Effector memory CD4-positive, alpha-beta T cell (primary cell): ENCODE results near the gene ACO1.

Source experiments
- DNase-seq, 3 donors: peaks; one replicate each; pipeline ENCODE4 v3.0.0-alpha.2; 2020
- H3K27ac ChIP-seq: 2 replicates; pipeline ENCODE4 v1.7.0; 2013; ENCODE audit warnings: mild to moderate bottlenecking, low read length, moderate library complexity; ENCODE audit not compliant: insufficient read depth, poor library complexity, severe bottlenecking
- H3K27me3 ChIP-seq: replicated peaks from 2 replicates; pipeline ENCODE4 v1.7.0; 2013; ENCODE audit warnings: mild to moderate bottlenecking, low read length; ENCODE audit not compliant: insufficient read depth, control insufficient read depth, poor library complexity, severe bottlenecking
- H3K36me3 ChIP-seq: 2 replicates; pipeline ENCODE4 v1.7.0; 2013; ENCODE audit warnings: mild to moderate bottlenecking, low read length, moderate library complexity; ENCODE audit not compliant: control insufficient read depth, insufficient read depth
- H3K4me1 ChIP-seq: 2 replicates; pipeline ENCODE4 v1.7.0; 2013; ENCODE audit warnings: low read length, mild to moderate bottlenecking; ENCODE audit not compliant: control insufficient read depth, insufficient read depth, poor library complexity, severe bottlenecking
- H3K4me3 ChIP-seq: 2 replicates; pipeline ENCODE4 v1.7.0; 2013; ENCODE audit warnings: low read length, low read depth, mild to moderate bottlenecking; ENCODE audit not compliant: insufficient read depth, poor library complexity, severe bottlenecking
- H3K9me3 ChIP-seq: 2 replicates; pipeline ENCODE4 v1.7.0; 2013; ENCODE audit warnings: mild to moderate bottlenecking, low read length, moderate library complexity; ENCODE audit not compliant: control insufficient read depth

Gene ACO1

GRCh38 chr9:32380944-32381343, 3.5 kb upstream of the ACO1 start:
- Histone ChIP-seq H3K27ac (no peak overlapping the region), H3K27me3 (no peaks in the 10 kb centered on the region), H3K4me3 (no peak overlapping the region), H3K9me3 (no peaks in the 10 kb centered on the region), H3K4me1 (peaks cover 9% of the 10 kb centered on the region), H3K36me3 (no peaks in the 10 kb centered on the region)
- DNase-seq, result no peak

- Histone ChIP-seq H3K27ac (no peak overlapping the region), H3K9me3 (no peaks in the 10 kb centered on the region), H3K4me3 (no peak overlapping the region), H3K4me1 (peaks cover 9% of the 10 kb centered on the region), H3K27me3 (no peaks in the 10 kb centered on the region), H3K36me3 (no peaks in the 10 kb centered on the region)
- DNase-seq, result no peak
Measured at GRCh38 chr9:32382565-32383320, 1.7 kb upstream of the ACO1 start.

DNA sequence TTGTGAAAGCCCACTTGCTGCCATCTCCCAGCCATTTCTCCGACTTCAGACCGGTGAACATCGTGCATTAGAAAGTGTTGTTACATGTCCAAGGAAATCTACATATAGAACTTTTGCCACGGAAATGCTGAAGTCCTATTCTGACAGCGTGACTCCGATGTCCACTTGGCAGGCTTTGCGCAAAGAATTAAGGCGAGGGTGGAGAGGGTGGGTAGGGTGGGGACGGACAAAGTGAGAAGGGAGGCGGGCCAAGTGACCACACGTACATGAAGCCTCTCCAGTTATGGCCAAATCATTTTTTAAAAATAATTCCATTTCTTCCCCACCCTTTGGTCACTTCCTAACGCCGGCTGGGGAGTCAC, 460 bp upstream of the ACO1 start:
- no peak overlapping the region for H3K27ac ChIP-seq
- DNase-seq, result no peak

GRCh38 chr9:32385152-32385884, 875 bp downstream of the ACO1 start:
- H3K27me3 ChIP-seq, result no peaks in the 10 kb centered on the region
- no peak overlapping the region for H3K27ac ChIP-seq
- H3K4me3 ChIP-seq, result peak overlapping the region; percentile 82
- peaks cover 9% of the 10 kb centered on the region for H3K4me1 ChIP-seq
- no peaks in the 10 kb centered on the region for H3K36me3 ChIP-seq
- H3K9me3 ChIP-seq, result no peaks in the 10 kb centered on the region
- no peak for DNase-seq

More for the DNA sequence above, 460 bp upstream of the ACO1 start:
- Histone ChIP-seq H3K36me3 (no peaks in the 10 kb centered on the region), H3K9me3 (no peaks in the 10 kb centered on the region), H3K4me3 (peak overlapping the region; percentile 82), H3K4me1 (peaks cover 9% of the 10 kb centered on the region), H3K27me3 (no peaks in the 10 kb centered on the region)

- Histone ChIP-seq H3K27me3 (no peaks in the 10 kb centered on the region), H3K4me1 (peaks cover 9% of the 10 kb centered on the region), H3K27ac (no peak overlapping the region), H3K4me3 (no peak overlapping the region), H3K9me3 (no peaks in the 10 kb centered on the region), H3K36me3 (no peaks in the 10 kb centered on the region)
- DNase-seq, result no peak
Measured at GRCh38 chr9:32385885-32386283, 1.4 kb downstream of the ACO1 start.

DNA sequence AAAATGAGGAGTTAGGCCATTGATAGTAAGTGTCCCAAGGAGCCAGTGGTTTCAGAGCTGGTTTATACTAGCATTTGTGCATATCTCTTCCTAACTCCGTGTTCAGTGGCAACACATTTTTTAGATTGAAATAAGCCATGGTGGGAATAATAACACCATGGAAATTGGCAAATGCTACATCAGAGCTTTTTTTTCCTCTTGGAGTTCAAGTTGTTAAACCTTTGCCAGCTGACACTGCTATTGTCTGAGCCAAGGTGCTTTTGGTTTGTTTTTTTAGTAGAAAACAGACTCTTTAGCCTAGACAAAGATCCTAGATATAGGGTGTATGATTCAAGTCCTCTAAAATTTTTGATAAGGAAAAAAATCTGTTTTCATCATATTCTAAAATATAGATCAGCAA, 2.8 kb downstream of the ACO1 start:
- Histone ChIP-seq H3K9me3 (no peaks in the 10 kb centered on the region), H3K27me3 (no peaks in the 10 kb centered on the region), H3K4me3 (no peak overlapping the region), H3K4me1 (peaks cover 9% of the 10 kb centered on the region), H3K27ac (no peak overlapping the region), H3K36me3 (no peaks in the 10 kb centered on the region)
- DNase-seq, result no peak

DNA sequence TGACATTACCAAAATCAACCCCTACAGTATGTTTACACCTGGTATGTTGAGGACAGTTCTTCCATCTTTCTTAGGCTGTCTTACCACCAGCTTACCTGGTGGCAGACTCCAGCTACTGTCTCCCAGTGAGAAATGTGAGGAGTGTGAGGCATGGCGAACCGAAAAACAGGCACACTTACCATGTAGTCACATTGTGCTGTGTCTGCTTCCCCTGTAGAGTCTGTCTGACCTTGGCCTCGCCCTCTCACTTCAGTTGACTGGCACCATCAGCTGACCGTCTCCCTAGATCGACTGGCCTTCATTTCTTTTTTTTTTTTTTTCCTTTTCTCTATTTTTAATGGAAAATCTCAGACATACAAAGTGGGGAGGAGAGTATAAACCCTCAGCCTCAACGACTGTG, 4.9 kb downstream of the ACO1 start:
- H3K4me1 ChIP-seq, result peaks cover 4% of the 10 kb centered on the region
- no peaks in the 10 kb centered on the region for H3K9me3 ChIP-seq
- H3K36me3 ChIP-seq, result no peaks in the 10 kb centered on the region
- no peak for DNase-seq
- no peaks in the 10 kb centered on the region for H3K27me3 ChIP-seq
- H3K4me3 ChIP-seq, result no peak overlapping the region
- H3K27ac ChIP-seq, result no peak overlapping the region

- Histone ChIP-seq H3K27ac (no peak overlapping the region), H3K4me3 (no peak overlapping the region), H3K4me1 (no peaks in the 10 kb centered on the region), H3K36me3 (no peaks in the 10 kb centered on the region), H3K27me3 (no peaks in the 10 kb centered on the region), H3K9me3 (no peaks in the 10 kb centered on the region)
- DNase-seq, result no peak
Measured at GRCh38 chr9:32393911-32394310, 9.5 kb downstream of the ACO1 start.

DNA sequence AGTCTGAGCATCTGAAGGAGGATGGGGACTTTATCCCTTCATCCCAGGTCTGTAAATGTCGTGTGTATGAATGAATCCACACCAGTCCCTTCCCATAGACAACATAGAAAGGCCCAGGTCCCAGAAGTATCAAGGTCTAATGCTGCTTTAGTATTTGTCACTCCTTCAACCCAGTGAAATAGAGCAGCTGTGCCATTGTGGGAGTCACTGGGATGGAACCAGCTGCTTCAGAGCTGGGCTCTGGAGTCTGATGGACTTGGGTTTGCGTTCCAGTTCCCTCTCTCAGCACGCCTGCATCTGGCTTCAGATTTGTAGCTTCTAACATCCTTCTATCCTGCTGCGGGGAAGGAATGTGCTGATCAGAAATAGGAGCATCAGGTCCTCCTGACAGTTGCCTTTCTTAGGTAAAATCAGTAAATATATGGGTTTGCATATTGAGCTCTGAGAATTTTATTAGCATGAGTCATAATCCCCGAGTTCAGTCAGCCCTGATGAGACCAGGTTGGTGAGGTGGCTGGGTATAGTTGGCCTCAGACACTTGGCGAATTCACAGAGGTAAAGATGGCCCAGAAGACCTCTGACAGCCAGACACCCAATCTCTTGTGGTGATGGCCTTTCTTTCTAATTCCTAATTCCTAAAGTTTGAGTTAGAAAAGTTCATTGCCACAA, 10.1 kb downstream of the ACO1 start:
- no peaks in the 10 kb centered on the region for H3K9me3 ChIP-seq
- no peaks in the 10 kb centered on the region for H3K36me3 ChIP-seq
- no peak for DNase-seq
- no peak overlapping the region for H3K27ac ChIP-seq
- H3K4me3 ChIP-seq, result no peak overlapping the region
- no peaks in the 10 kb centered on the region for H3K27me3 ChIP-seq
- H3K4me1 ChIP-seq, result no peaks in the 10 kb centered on the region
